ENCODE measurements around the gene PASK.

- TF ChIP-seq CTCF (IDR thresholded peaks at IDR 0.05): no peak
- TF ChIP-seq POLR2A (IDR thresholded peaks at IDR 0.05): no peak
- no peak for TF ChIP-seq EP300 (IDR thresholded peaks at IDR 0.05)
- TF ChIP-seq POLR2AphosphoS5 (IDR thresholded peaks at IDR 0.05): no peak
Observed at GRCh38 chr2:241130316-241130715, 19.0 kb downstream of the PASK start.

Measured in sigmoid colon (tissue), 4 donors.